Right lung (tissue), 10 donors: ENCODE measurements around the gene TIMM17A. TPM values are rescaled to one million over a fixed set of nuclear protein-coding genes. Genes with fewer than 3 reads are reported as not detected.

Experiments
- DNase-seq, 2 donors: peaks; one replicate each; pipeline ENCODE4 v3.0.0-alpha.2; 2013
- long read RNA-seq, 8 donors: transcript quantifications; one replicate each; lab custom pipeline, GENCODE V29; 2026
- polyA plus RNA-seq, 5 donors: library from polyadenylated mRNA; unstranded; fragments of 120-200 nt; gene quantifications; one replicate each; pipeline versions ENCODE4 v1.2.1 to v1.2.3, GENCODE V29; 2013; ENCODE audit warnings: inconsistent platforms in 1 of 5, low replicate concordance in 1 of 5; ENCODE audit not compliant: insufficient read length in 5 of 5, insufficient read depth in 1 of 5

The TIMM17A gene
- 10 to 100 TPM; 46.5 to 54.9 (median 51.1) TPM for polyA plus RNA-seq
- long read RNA-seq, donor 1, transcript TIMM17A-201 (6 exons, 1,659 nt), result major isoform, 21 of 33 reads
- long read RNA-seq, donor 1, partial matches to known transcripts, result 9 of 33 reads
- long read RNA-seq, donor 1, other reads (novel, unspliced or antisense), result 0 of 33 reads
- long read RNA-seq, donor 2, transcript TIMM17A-201 (6 exons, 1,659 nt), result major isoform, 17 of 18 reads
- long read RNA-seq, donor 2, partial matches to known transcripts, result 0 of 18 reads
- long read RNA-seq, donor 2, other reads (novel, unspliced or antisense), result 0 of 18 reads
- long read RNA-seq, donor 3, transcript TIMM17A-201 (6 exons, 1,659 nt), result major isoform, 19 of 21 reads
- long read RNA-seq, donor 3, partial matches to known transcripts, result 0 of 21 reads
- long read RNA-seq, donor 3, other reads (novel, unspliced or antisense), result 0 of 21 reads
- long read RNA-seq, donor 4, transcript TIMM17A-201 (6 exons, 1,659 nt), result major isoform, 11 of 11 reads
- long read RNA-seq, donor 4, partial matches to known transcripts, result 0 of 11 reads
- long read RNA-seq, donor 4, other reads (novel, unspliced or antisense), result 0 of 11 reads
- long read RNA-seq, donor 5, transcript TIMM17A-201 (6 exons, 1,659 nt), result major isoform, 30 of 49 reads
- long read RNA-seq, donor 5, partial matches to known transcripts, result 19 of 49 reads
- long read RNA-seq, donor 5, other reads (novel, unspliced or antisense), result 0 of 49 reads
- long read RNA-seq, donor 6, transcript TIMM17A-201 (6 exons, 1,659 nt), result major isoform, 26 of 37 reads
- long read RNA-seq, donor 6, partial matches to known transcripts, result 6 of 37 reads
- long read RNA-seq, donor 6, other reads (novel, unspliced or antisense), result 0 of 37 reads
- long read RNA-seq, donor 7, transcript TIMM17A-201 (6 exons, 1,659 nt), result major isoform, 16 of 18 reads
- long read RNA-seq, donor 7, partial matches to known transcripts, result 0 of 18 reads
- long read RNA-seq, donor 7, other reads (novel, unspliced or antisense), result 0 of 18 reads
- long read RNA-seq, donor 8, transcript TIMM17A-201 (6 exons, 1,659 nt), result major isoform, 14 of 15 reads
- long read RNA-seq, donor 8, partial matches to known transcripts, result 0 of 15 reads
- long read RNA-seq, donor 8, other reads (novel, unspliced or antisense), result 0 of 15 reads

DNA sequence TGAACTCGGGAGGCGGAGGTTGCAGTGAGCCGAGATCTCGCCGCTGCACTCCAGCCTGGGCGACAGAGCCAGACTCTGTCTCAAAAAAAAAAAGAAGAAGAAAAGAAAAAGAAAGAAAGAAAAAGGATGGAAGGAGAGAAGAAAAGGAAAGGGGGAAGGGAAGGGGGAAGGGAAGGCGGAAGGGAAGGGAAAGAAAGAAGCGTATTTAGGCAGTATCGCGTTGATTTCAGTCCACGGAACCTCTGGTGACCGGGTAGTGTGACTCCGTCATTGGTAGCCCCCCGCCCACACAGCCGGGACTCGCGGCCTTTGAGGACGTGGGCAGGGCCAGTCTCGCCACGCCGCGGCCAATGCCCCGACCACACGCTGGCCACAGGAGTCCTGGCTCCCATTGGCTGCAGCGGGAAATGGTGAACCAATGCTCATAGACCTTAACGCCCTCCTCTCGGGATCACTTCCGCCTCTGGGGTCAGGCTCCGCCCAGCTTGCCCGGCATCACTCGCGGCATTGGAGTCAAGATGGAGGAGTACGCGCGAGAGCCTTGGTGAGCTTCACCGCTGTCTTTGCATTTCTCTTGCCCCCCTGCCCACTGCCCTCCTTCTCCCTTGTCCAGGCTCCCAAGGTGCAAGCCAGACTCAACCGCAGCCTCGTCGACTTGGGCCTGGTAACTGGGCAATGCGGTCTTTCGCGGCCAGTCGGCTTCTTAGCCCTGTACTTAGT is at the start of gene TIMM17A:
Gene TIMM17A (plus strand): TSS at position 495 of the 720 bp plus-strand sequence. CDS start 24 bp downstream, at position 519.
- peak; percentile 94 to 97 for DNase-seq

DNA sequence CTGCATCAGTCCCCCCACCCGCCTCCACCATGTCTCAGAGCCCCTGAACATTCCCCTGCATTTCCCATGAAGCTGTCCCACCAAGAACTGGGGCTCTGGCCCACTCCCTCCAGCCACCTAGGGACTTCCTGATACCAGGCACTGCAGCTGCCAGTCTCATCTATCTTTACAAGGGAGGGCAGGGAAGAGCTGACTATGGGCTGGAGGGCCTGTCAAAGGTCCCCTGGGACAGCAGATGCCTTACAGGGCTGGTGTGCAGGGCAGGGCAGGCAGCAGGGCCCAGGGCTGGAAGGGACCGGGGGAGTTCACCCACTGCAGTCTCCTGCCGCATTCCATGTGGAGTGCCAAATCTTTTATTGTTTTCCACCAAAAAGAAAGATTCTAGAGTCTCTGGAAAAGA is 49.0 kb upstream of the TIMM17A start:
- no peak for DNase-seq

DNA sequence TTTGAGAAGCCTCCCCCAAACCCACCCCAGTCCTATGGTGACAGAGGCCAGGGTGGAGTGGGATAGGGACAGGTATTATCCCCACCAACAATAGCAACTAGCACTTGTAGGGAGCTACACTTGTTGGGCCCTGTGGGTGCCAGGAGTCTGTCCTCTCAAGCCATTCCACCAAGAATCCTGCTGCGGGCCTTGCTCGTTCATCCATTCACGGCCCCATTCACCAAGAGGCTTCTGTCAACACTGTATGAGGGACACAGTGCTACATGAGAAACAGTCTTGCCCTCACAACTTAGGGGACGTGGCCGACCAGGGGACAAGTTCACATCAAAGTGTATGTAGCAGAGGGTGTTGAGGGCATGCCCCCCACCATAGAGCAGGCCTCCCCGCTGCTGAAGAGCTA is 47.7 kb upstream of the TIMM17A start:
- no peak for DNase-seq

DNA sequence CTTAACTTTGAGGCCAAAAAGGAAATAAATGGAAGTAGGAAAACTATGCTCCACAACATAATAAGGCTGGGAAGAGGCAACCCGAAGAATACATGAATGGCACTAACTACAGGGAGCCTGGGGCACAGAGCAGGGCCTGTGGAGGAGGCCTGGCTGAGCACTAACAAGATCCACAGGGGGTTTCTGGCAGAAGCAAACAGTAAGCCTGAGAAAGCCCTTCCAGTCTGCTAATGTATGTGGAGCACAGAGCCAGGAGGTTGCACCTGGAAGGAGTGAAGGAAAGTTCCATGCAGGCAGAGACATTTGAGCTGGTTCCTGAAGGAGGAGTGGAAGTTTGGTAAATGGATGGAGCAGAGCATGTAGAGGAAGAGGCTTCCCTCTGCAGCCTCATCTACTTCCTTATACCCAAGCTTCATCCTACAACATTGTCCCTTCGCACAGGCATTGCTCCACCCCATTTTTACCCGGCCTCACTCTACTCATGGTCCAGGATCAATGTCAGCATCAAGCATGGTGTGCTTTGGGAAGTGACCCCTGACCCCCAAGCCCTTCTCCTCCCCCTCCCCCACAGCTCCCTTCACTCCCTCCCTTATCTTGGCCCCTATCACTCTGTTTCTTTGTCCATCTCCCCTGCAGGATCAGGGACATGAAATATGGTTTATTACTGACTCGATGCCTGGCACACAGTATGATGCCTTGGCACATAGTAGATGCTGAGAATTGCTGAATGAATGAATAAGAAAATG is 43.3 kb upstream of the TIMM17A start:
- no peak for DNase-seq

DNA sequence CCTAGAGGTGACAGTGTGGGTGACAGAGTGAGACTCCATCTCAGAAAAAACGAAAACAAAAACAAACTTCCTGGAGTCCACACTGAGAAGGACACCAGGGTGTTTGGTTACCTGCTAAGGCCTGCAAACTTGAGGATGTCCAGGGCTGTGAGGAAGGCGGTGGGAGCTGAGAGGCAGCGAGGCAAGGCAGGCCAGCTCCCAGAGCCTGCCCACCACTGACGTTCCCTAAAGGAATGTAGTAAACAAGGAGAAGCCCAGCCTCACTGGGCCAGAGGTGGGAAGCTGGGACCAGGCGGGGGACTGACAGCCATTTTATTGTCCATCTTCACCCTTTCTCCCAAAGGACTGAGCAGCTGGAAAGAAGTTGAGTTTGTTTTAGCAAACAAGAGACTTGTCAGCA is 42.5 kb upstream of the TIMM17A start:
- DNase-seq, result no peak

DNA sequence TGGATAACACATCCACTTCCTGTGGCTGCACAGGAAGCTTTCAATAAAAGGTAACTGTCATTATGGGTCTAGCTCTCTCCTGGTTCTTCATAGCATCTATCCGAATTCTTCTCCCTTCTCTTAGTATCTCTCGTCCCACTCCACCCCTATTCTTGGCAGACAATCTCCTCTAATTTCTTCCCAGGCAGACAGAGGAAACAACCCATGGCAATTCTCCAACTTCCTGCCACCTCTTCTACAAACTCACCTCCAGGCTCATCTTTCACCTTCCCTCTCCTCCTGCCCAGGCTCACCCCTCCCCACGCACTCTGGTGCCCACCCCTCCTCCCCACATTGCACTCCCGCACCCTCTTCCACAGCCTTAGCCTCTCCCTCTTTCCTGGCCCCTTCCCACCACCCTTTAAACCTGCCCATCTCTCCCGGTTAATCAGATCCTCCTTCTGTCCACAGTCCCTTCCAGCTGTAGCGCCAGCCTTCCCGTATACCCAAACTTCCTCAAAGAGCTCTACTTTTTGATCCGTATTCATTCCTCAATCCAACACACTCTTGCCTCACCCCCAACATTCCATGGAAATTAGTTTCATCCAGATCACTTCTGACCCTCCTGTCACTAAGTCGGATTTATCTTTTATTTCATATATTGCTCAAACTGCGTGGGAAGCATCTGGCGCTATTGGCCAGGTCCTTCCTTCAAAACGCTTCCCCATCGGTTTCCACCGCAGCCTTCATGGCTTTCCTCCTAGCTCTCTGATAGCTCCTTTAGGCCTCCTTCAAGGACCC is 40.7 kb upstream of the TIMM17A start:
- DNase-seq, result no peak

DNA sequence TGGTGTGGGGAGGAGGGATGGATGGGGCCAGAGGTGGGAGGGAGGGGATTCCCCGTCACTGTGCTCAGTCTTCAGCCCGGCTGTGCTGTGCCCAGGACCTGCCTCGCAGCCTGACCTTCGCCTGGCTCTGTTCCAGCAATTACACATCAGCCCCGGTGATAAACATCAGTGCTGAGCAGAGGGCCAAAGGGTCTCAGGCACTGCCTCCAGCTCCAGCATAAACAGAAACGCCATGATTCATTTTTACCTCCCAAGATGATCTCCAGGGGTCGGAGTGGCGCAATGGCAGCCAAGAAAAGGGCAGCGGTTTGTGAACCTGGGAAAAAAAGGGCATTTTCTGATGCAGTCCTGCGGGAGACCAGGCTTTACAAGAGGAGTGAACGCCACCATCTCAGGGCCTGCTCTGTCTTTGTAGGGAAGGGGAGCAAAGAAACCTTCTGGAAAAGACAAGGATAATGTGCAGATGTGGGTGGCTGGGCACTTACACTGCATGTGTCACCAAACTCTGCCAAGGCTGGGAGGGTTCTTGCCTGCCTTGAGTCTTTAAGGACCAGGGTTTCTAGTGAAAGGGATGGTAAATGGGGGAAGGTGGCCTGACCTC is 38.6 kb upstream of the TIMM17A start:
- DNase-seq, result no peak

DNA sequence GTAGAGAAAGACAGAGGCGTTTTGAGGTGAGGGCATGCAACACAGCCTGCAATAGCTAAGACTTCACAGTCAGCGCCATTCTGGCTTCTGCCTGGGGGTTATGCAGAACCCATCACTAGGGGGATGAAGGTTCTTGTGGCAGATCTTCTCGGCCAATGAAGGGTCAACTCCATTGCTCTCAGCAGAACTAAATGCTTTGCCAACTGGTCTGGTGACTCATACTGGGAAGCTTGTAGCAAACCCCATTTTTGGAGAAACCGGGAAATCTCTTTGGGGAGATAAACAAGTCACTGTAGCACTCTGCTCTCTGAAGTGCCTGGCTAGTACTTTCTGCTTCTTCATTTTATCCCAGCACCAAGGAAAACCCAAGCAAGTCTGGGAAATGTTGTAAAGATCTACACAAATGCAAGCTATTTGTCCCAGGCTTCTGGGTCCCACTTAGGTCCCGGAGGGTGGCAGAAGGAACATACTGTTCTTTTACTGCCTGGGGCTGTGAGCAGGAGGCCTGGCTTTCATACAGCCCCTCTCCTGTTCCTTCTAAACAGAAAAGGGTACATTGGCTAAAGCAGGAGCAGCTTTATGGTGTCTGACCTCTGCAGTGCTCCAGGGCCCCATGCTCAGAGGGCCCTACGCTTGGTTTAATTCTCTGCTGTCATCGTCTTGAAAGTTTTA is 37.8 kb upstream of the TIMM17A start:
- no peak for DNase-seq

DNA sequence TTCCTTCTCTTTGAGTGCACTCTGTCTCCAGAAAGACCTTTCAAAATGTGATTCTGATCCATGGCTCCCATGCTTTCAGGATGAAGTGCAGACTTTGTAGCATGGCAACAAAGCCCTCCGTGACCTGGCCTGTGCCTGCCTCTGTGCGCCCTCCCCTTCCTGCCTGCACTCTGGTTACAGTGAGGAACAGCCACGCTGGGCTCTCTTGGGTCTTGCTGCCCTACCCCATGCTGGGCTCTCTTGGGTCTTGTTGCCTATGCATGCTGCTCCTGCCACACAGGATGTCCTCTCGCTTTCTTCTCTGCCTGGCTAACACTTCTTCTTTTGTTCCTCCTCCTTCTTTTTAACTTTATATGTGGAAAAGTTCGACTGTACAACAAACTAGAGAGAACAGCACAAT is 37.0 kb upstream of the TIMM17A start:
- no peak for DNase-seq

DNA sequence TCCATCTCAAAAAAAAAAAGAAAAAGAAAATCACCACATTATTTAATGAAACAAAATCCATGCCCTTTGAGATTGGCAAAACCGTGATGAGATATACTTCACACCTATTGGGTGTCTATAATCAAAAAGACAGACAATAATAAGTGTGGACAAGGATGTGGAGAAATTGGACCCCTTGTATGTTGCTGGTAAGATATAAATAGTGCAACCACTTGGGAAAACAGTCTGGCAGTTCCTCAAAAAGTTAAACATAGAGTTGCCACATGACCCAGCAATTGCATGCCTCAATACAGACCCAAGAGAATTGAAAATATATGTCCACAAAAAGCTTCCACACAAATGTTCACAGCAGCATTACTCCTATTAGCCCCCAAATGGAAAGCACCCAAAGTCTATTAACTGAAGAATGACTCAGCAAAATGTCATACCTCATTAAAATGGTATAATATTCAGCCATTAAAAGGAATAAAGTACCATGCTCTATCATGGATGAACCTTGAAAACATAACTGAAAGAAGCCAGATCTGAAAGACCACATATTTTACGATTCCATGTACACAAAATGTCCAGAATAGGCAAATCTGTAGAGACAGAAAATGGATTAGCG is 33.2 kb upstream of the TIMM17A start:
- no peak for DNase-seq

DNA sequence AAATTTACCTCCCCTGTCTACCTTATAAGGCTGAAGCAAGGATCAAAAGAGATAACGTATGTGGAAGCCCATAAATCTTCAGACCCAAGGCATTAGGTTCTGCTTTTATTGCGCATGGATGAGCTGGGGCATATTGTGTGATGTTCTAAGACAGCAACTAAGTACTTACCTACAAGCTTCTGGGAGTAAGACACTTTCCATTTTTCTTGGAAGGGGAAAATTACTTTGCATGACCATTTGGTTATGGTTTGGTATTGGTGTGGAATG is 30.1 kb upstream of the TIMM17A start:
- no peak for DNase-seq

DNA sequence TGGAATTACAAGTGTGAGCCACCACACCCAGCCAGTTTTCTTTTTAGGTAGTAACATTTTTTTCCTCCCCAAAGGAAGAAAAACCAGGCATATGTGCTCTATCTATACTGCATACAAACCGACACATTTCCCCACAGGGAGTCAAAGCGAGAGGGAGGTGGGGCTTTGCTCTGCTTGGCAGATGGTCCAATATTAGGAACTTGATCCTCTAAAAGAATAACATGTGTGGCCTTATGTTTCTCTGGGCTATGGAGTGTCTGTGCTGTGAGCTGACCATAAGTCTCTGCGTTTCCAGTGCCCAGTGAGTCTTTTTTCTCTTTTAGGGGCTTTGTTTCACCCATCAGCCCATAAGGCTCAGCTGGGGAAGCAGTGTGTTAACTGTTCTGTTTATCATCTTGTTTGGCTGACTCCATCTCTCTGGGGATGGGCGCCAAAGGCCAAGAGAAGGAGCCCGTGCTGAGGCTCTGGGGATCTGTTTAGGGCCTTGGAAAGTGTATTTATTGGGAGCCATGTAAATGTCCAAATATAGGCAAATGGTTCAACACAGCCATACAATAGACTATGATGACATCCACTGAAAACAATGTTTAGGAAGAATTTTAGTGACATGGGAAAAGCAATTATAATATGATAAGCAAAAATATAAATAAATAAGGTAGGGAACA is 29.2 kb upstream of the TIMM17A start:
- DNase-seq, result no peak

DNA sequence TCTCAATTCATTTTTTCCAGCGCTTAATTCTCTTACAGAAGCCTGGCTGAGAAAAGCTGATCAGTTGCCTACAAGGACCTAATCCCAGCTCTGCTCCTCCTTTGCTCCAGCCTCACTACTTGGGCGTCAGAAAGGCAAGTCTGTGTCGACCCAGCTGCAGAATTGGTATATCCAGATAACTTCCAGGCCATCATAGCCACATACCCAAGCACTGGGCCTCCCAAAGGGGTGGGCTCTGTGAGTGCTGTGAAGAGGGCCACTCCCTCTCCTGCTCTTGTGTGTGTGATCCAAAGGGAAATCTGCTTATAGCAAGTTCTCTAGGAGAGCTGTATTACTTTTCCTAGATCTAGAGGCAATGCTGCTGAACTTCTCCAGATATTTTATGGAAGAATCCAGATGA is 27.0 kb upstream of the TIMM17A start:
- DNase-seq, result no peak

DNA sequence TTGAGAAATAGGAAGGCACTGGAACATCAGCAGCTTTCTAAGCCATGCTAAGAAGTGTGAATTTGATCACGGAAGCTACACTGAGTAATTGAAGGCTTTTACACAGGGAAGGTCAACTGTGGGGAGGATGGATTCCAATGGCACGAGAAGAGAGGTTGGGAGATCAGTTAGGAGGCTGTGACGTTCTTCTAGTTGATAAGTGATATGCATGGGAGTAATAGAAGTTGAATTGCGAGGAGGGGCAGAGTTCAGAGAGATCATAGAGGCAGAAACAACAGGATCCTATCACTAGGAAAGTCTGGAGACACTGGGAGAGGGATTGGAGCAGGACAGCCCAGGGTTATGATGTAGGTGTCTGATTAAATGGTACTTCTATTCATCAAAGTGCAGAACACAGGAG is 25.2 kb upstream of the TIMM17A start:
- no peak for DNase-seq

DNA sequence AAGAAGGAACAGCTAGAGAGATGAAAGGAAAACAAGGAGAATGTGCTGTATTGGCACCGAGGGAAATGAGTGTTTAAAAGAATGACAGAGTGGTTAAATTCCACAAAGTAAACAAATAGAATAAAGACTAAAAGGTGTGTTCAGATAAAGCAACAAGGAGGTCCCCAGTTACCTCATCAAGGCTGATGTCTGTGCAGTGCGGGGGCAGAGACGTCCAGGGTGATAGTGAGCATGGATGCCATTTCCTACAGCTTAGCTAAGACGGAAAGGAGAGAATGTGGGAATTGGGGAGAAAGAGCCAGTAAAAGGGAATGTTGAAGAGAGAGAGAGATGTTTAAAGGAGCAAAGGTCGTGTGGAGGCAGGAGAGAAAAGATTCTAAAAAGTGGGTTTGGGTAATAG is 24.5 kb upstream of the TIMM17A start:
- no peak for DNase-seq

DNA sequence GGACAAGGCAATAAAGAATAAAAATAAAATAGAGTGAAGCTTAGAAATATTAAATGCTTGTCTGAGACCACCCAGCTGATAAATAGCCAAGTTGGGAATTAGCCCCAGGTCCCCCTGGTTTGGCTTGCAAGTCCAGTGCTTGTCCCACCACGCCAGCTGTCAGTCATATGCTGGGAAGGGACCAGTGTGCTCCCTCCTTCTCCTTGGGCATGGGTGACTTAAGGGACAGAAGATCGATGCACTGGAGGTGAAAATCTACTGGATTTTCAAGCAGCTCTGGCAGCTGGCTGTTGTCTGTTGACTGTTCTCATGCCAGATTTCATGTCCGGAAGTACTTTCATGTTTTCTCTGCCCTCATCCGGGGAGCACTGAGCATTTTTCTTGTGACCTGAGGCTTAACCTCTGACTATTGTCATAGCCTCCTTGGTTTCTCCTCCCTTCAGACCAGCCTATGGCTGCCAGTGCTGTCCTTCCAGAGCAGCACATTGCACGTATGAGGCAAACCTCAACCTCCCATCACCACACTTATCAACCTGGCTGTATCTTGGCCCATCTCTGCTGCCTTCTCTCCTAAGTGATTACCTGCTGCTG is 21.4 kb upstream of the TIMM17A start:
- no peak for DNase-seq

DNA sequence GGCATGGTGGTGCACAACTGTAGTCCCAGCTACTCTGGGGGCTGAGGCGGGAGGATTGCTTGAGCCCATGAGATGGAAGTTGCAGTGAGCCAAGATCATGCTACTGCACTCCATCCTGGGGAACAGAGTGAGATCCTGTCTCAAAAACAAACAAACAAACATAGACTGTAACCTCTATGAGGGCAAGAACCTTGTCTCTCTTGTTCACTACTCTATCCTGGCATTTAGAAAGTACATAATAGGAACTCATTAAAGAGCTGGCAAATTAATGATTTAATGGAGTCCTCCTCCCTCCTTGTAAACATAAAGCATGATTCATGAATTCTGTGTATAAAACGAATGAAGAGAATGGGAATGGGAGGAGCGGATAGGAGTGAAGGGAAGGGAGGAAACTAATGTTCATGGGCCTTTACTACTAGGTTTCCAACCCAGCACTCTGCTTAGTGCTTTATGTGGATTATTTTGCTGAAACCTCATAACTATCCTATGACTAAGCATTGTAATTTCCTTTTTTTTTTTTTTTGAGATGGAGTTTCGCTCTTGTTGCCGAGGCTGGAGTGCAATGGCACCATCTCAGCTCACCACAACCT is 17.6 kb upstream of the TIMM17A start:
- DNase-seq, result no peak
